RWPE1 (cell line): ENCODE measurements around the gene TGOLN2.
A peak's percentile ranks its signal among the peaks of the same experiment; 100 is the strongest.

Experiments used
- CTCF ChIA-PET: fragments of 350-600 bp; sonication (Branson Sonifier 250); formaldehyde crosslinking; extraction: SDS; loops from one replicate; lab custom pipeline; 2021; lab: Yijun Ruan, JAX
- POLR2A ChIA-PET: fragments of 400-600 bp; formaldehyde crosslinking; extraction: SDS; loops from one replicate; lab custom pipeline; 2020; ENCODE audit warnings: antibody characterized with exemption; ENCODE audit not compliant: low non-redundant PET; lab: Yijun Ruan, JAX
- DNase-seq: peaks from one replicate; pipeline ENCODE4 v3.0.0; 2012; ENCODE audit warnings: low spot score
- H3K27ac ChIP-seq: fragments of 450-650 bp; 2 replicates; pipeline ENCODE4 v1.5.1; 2017
- TF ChIP-seq, protein P1 (sequence below): fragments of 450-650 bp; conservative IDR thresholded peaks from 2 replicates; pipeline ENCODE4 v1.5.1; 2017; ENCODE audit warnings: low read depth, mild to moderate bottlenecking

TGOLN2 gene

DNA sequence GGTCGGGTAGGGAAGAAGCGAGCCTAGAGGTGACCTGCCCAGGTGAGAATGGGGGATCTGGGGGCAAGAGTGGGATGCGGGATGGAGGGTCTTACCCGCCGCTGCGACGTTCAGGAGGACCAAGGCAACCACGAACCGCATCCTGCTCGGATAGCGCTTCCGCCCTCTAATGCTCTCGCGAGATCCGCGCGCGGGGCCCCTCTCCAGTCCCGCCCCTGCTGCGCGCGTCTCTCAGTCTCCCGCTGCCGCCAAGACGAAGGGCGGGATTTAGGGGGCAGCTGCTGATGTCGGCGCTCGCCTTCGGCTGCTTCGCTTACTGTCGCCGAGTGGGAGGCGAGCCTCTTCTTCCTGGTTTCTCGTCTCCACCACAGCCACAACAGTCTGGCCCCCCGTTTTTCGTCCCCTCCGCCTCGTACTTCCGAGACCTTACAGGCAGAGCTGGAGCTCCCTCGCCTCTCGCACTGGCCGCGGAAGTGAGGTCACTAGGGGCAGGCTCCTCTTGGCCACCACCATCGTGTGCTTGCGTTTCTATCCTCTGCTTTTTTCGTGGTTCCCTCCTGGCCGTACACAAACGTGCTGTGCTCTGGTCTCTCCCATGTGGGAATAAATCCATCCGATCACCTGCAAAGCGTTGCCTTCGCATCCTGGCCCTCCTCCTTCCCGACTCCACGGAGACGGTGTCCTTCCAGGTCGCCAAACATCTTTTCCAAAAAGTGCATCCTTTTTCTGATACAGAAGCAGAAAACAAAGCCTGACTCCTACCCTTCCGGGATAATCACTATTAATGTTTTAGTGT, at the start of gene TGOLN2:
Gene TGOLN2 (minus strand): TSS at position 168 of the 796 bp plus-strand sequence. CDS start 27 bp downstream, at position 141.
- TF ChIP-seq, protein P1, sequence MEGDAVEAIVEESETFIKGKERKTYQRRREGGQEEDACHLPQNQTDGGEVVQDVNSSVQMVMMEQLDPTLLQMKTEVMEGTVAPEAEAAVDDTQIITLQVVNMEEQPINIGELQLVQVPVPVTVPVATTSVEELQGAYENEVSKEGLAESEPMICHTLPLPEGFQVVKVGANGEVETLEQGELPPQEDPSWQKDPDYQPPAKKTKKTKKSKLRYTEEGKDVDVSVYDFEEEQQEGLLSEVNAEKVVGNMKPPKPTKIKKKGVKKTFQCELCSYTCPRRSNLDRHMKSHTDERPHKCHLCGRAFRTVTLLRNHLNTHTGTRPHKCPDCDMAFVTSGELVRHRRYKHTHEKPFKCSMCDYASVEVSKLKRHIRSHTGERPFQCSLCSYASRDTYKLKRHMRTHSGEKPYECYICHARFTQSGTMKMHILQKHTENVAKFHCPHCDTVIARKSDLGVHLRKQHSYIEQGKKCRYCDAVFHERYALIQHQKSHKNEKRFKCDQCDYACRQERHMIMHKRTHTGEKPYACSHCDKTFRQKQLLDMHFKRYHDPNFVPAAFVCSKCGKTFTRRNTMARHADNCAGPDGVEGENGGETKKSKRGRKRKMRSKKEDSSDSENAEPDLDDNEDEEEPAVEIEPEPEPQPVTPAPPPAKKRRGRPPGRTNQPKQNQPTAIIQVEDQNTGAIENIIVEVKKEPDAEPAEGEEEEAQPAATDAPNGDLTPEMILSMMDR: no peak
- ChIA-PET CTCF (interaction anchor here (2.4 kb wide), 1 partner anchor 224 kb away, joined by 5 read pairs; no protein-coding TSS in a partner anchor), POLR2A (interaction anchor here (0.6 to 1.0 kb wide), 4 partner anchors 16 to 236 kb away, joined by 3 to 8 read pairs (median 4); no protein-coding TSS in a partner anchor)
- H3K27ac ChIP-seq: peak within 1 kb of the TSS; percentile 89
- DNase-seq: peak; percentile 96

DNA sequence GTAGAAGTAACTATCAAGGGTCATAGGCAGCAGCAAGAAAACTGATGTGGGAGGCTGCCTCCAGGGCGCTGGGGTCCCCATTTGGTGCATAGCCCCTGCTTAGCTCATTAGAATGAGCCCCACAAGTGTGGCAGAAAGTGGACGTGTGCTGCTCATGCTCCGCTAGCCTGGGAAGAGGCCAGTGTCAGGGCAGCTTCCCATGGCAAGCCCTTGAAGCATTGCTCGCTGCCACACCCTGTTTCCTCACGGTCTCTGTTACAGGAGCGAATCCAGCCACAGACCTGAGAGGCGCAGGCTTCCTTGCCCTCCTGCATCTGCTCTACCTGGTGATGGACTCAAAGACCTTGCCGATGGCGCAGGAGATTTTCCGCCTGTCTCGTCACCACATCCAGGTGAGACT, 49.3 kb upstream of the TGOLN2 start:
- TF ChIP-seq, protein P1: no peak
- H3K27ac ChIP-seq: peak overlapping the region; percentile 1
- ChIA-PET CTCF (no interaction called here), POLR2A (no interaction called here)
- no peak for DNase-seq

DNA sequence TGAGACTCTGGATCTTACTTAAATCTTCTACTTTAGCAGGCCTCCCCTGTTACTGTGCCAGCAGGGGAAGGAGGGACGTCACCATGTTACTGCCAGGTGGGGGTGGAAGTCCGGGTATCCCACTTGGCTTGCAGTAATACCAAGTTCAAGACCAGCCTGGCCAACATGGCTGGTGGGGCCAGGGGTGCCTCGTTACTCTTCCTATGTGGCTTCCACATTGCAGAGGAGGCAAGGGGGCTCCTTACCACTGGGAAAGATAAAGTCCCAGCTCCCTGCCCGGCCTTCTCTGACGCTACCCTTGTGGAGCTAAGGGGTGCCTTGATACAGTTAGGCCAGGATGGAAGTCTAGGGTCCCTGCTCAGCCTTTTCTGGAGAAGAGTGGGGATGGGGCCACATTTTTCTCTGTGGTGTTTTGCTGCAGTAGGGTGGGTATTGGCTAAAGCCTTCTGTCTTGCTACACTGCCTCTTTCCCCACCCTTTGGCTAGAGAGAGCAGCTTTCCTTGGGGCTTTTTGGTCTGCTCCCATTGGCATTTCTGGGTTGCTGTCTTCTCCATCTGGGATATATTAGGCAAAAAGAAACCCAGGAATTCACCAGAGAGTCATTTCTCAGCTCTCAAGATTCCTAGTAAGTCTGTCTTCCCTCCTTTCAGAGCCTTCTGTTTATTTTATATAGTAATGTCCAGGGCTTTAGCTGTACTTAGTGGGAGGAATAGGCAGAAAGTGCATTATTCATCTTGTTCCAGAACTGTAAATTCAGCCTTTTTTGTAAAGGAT, 48.7 kb upstream of the TGOLN2 start:
- TF ChIP-seq, protein P1: no peak

DNA sequence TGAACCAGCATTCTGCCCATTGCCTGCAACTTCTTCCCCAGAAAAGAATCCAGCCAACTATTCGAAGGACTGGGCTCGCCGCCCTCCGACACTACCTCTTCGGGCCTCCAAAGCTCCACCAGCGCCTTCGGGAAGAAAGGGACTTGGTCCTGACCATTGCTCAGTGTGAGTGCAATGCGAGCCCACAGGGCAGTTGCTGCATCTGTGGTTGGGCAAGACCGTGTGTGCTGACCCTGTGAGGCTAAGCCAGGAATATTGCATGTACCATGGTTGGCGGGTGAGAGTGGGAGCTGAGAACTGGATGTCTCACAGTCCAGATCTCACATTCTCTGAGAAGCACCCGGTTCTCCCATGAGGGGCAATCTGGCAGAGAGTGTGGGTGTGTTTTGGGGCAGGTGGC, 43.3 kb upstream of the TGOLN2 start:
- ChIA-PET POLR2A (interaction anchor here (1.5 kb wide), 1 partner anchor 17 kb away, joined by 4 read pairs; the partner anchor contains the start of genes ELMOD3 and RETSAT), CTCF (no interaction called here)
- TF ChIP-seq, protein P1: no peak
- no peak overlapping the region for H3K27ac ChIP-seq
- DNase-seq: no peak

More for the DNA sequence above, 48.7 kb upstream of the TGOLN2 start:
- peak overlapping the region; percentile 18; the same call in 1 of the 2 replicates for H3K27ac ChIP-seq
- DNase-seq: no peak
- POLR2A ChIA-PET: no interaction called here
- CTCF ChIA-PET: interaction anchor here (1.0 kb wide), 1 partner anchor 12 kb away, joined by 4 read pairs; no protein-coding TSS in a partner anchor

DNA sequence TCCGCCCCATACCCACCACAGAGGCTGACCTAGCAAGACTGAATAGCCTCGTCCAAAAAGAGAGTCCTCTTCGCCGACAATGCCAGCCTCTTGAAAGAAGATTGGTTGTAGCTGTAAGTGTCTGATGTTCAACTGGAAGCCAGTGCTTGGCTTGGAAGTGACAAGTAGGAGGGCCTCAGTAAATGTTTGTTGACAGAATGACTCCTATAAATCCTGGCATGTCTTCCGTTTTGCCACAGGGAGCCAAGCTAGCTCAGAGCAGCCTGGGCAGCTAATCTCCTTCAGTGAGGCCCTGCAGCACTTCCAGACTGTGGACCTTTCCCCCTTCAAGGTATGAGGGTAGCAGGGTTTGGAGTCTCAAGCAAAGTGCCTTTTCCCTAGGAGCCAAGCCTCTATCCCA, 41.7 kb upstream of the TGOLN2 start:
- POLR2A ChIA-PET: no interaction called here
- H3K27ac ChIP-seq: no peak overlapping the region; the same call in 1 of the 2 replicates
- CTCF ChIA-PET: interaction anchor here (0.7 kb wide), 1 partner anchor 9 kb away, joined by 3 read pairs; no protein-coding TSS in a partner anchor
- DNase-seq: no peak
- TF ChIP-seq, protein P1: no peak

DNA sequence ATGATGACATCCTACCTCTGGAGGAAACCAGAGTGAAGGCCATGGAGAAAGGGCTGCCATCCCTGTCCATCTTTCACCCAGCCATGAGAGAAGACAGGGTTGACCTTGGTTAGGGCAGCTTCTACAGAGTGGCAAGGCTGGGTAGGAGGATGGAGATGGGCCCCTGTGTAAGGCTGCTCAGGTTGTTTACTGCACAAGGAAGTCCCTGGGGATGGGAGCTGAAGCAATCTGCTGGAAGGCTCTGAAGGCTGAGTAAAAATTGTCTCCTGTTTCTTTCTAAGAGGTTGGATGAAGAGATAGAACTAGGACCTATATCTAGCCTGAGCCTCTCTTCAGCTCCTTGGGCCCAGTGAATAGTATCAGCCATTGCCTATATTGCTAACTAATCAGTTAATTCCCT, 41.1 kb upstream of the TGOLN2 start:
- no peak overlapping the region for H3K27ac ChIP-seq
- ChIA-PET CTCF (interaction anchor here (0.7 kb wide), 1 partner anchor 8 kb away, joined by 3 read pairs; no protein-coding TSS in a partner anchor), POLR2A (no interaction called here)
- TF ChIP-seq, protein P1: no peak
- no peak for DNase-seq
